ENCODE data around the gene ARHGAP6. TPM values are rescaled to one million over a fixed set of nuclear protein-coding genes. Genes with fewer than 3 reads are reported as not detected.

ARHGAP6 gene
- total RNA-seq, 4 donors from 2014 or later = 0.64 to 9.5 (median 2.3) TPM

DNA sequence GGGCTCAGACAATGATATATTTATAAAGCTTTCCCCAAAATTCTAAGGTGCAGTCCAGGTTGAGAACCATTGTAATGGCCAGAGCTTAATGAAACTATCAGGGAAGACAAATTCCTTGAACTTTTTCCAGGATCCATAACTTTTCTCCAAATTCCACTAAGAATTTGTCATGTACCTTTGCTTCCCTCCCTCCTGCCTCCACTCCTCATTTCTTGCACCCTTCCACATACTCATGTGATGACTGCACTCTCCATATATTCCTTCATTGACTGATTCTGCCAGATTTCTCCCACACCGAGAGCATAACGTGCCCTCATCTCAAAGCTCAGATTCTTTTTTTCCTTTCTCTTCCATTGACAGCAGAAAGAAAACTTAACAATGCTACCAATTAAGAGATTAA lies 393.4 kb downstream of the ARHGAP6 start:
- H3K9me3 ChIP-seq = no peaks in the 10 kb centered on the region
- no peak overlapping the region for H3K27ac ChIP-seq
- H3K36me3 ChIP-seq = no peaks in the 10 kb centered on the region
- 52 to 74% methylated on average over 2 of the region's 2 CpGs for WGBS, 2 donors
- intact Hi-C loops (cut with DNase I) = no loop called here
- TF ChIP-seq POLR2A (IDR thresholded peaks at IDR 0.05) = no peak
- TF ChIP-seq, protein P1, sequence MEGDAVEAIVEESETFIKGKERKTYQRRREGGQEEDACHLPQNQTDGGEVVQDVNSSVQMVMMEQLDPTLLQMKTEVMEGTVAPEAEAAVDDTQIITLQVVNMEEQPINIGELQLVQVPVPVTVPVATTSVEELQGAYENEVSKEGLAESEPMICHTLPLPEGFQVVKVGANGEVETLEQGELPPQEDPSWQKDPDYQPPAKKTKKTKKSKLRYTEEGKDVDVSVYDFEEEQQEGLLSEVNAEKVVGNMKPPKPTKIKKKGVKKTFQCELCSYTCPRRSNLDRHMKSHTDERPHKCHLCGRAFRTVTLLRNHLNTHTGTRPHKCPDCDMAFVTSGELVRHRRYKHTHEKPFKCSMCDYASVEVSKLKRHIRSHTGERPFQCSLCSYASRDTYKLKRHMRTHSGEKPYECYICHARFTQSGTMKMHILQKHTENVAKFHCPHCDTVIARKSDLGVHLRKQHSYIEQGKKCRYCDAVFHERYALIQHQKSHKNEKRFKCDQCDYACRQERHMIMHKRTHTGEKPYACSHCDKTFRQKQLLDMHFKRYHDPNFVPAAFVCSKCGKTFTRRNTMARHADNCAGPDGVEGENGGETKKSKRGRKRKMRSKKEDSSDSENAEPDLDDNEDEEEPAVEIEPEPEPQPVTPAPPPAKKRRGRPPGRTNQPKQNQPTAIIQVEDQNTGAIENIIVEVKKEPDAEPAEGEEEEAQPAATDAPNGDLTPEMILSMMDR (IDR thresholded peaks at IDR 0.05) = no peak
- no peaks in the 10 kb centered on the region for H3K27me3 ChIP-seq
- H3K4me1 ChIP-seq = peaks cover 0 to 6% (median 0%) of the 10 kb centered on the region in 3 donors
- DNase-seq = no peak
- no peak overlapping the region for H3K4me3 ChIP-seq

DNA sequence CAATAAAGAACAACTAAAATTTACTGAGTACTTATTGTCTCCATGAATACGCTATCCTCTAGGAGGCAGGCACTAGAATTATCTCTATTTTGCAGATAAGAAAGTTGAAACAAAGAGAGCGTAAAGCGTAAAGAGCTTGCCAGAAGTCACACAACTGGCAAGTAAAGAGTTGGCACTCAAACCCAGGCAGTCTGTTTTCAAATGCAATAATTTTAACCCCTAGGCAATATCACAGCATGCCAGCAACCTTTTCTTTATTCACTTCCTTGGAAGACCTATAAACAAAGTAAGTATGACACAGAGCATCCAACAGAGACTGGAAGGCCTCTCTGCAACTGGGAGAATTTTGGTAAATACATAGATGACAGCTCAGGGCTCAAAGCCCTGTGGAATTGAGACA lies 395.7 kb downstream of the ARHGAP6 start:
- no peaks in the 10 kb centered on the region for H3K9me3 ChIP-seq
- intact Hi-C loops (cut with DNase I) = no loop called here
- H3K4me1 ChIP-seq = peaks cover 0 to 6% (median 0%) of the 10 kb centered on the region in 3 donors
- TF ChIP-seq POLR2A (IDR thresholded peaks at IDR 0.05) = no peak
- TF ChIP-seq, protein P1 (IDR thresholded peaks at IDR 0.05) = no peak
- 50 to 56% methylated on average over 3 of the region's 3 CpGs for WGBS, 2 donors
- H3K36me3 ChIP-seq = no peaks in the 10 kb centered on the region
- no peak for DNase-seq
- no peak overlapping the region for H3K4me3 ChIP-seq
- H3K27me3 ChIP-seq = no peaks in the 10 kb centered on the region
- H3K27ac ChIP-seq = no peak overlapping the region

DNA sequence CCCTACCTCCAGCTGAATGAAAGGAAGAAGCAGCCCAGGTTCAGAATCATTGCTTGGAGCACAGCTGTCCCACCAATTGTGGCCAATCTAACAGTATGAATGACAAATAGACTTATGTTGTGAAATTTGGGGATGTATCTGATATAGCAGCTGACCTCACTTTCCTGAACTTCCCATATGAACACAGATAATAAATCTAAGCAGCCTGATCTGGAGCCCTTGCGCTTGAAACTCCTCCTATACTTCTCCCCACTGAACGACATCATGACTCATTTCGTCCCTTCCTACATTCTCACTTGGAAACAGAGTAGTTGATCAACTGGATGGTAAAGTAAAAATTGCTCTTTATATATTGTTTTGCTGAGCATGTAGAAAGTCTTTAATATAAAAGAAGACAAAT lies 396.7 kb downstream of the ARHGAP6 start:
- peaks cover 0 to 6% (median 0%) of the 10 kb centered on the region in 3 donors for H3K4me1 ChIP-seq
- 83 to 84% methylated on average over 3 of the region's 3 CpGs for WGBS, 2 donors
- H3K27ac ChIP-seq = no peak overlapping the region
- H3K36me3 ChIP-seq = no peaks in the 10 kb centered on the region
- TF ChIP-seq, protein P1 (IDR thresholded peaks at IDR 0.05) = no peak
- TF ChIP-seq POLR2A (IDR thresholded peaks at IDR 0.05) = no peak
- H3K27me3 ChIP-seq = no peaks in the 10 kb centered on the region
- no peak for DNase-seq
- H3K4me3 ChIP-seq = no peak overlapping the region
- intact Hi-C loops (cut with DNase I) = no loop called here
- no peaks in the 10 kb centered on the region for H3K9me3 ChIP-seq

DNA sequence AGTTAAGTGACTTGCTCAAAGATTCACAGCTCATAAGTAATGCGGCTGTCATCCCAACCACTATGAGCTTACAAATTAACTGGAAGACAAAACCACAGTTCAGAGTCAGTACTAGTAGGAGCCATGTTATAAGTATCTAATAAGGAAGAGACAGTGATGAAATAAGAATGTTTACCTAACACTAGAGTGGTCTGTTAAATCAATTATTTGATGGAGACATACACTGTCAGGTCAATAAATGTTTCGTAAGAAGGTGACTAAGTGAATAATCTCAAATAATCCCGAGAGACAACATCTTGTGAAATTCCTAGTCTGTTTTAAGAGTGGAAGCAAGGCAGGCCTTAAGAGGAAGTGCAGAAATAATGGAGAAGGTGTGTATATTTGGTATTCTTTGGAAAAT lies 398.3 kb downstream of the ARHGAP6 start:
- 59 to 68% methylated on average over 2 to 3 of the region's 3 CpGs for WGBS, 2 donors
- intact Hi-C loops (cut with DNase I) = no loop called here

DNA sequence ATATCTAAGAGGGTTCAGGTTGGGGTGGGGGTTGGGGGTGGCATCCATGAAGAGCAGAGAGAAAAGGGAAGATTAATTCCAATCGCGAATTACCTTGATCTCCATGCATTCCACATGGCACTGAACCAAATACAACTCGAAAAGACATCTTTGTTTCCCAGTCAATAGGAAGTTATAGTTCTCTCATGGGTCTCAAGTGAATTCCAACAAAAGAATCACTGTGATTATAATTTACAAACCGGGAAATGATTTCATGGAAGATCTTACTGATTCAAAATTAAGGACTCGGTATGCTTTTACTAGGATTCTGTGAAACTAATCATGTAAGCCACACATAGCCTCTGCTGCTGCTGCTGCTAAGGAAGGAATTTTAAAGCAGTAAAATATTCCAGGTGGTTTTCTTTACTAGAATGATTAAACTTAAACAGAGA lies 399.1 kb downstream of the ARHGAP6 start:
- no peak for DNase-seq
- H3K4me1 ChIP-seq = peaks cover 0 to 6% (median 0%) of the 10 kb centered on the region in 3 donors
- no peaks in the 10 kb centered on the region for H3K27me3 ChIP-seq
- H3K9me3 ChIP-seq = no peaks in the 10 kb centered on the region
- WGBS, 2 donors = 45 to 48% methylated on average over 5 of the region's 5 CpGs
- TF ChIP-seq, protein P1 (IDR thresholded peaks at IDR 0.05) = no peak
- no peak for TF ChIP-seq POLR2A (IDR thresholded peaks at IDR 0.05)
- intact Hi-C loops (cut with DNase I) = no loop called here
- no peaks in the 10 kb centered on the region for H3K36me3 ChIP-seq
- H3K4me3 ChIP-seq = no peak overlapping the region
- H3K27ac ChIP-seq = peak overlapping the region in 2 of 4 donors; percentile 22 to 34

More for the DNA sequence above, 398.3 kb downstream of the ARHGAP6 start:
- no peaks in the 10 kb centered on the region for H3K27me3 ChIP-seq
- H3K4me3 ChIP-seq = no peak overlapping the region
- no peaks in the 10 kb centered on the region for H3K9me3 ChIP-seq
- DNase-seq = no peak
- H3K27ac ChIP-seq = no peak overlapping the region
- H3K36me3 ChIP-seq = no peaks in the 10 kb centered on the region
- H3K4me1 ChIP-seq = peaks cover 0 to 6% (median 0%) of the 10 kb centered on the region in 3 donors
- TF ChIP-seq, protein P1 (IDR thresholded peaks at IDR 0.05) = no peak
